ENCODE results near the gene UBE2L6.

DNA sequence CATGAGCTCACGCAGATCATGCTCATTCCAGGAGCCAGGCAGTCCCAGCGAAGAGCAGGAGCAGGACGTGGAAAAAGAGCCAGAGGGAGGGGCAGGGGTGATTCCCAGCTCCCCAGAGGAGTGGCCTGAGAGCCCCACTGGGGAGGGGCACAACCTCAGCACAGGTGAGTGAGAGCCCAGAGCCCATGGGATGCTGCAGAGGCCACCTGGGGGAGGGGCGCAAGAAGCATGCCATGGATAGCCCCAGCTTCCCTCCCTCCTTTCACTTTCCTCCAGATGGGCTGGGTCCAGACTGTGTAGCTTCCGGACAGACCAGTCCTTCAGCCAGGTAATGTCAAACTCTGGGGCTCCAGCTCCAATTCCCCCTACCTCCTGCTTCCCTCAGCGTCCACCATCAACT lies 23.9 kb downstream of the UBE2L6 start:
- no peak for TF ChIP-seq SMC3 (conservative IDR thresholded peaks at IDR 0.05; ENCODE audit: poor library complexity)
- TF ChIP-seq, protein P1, sequence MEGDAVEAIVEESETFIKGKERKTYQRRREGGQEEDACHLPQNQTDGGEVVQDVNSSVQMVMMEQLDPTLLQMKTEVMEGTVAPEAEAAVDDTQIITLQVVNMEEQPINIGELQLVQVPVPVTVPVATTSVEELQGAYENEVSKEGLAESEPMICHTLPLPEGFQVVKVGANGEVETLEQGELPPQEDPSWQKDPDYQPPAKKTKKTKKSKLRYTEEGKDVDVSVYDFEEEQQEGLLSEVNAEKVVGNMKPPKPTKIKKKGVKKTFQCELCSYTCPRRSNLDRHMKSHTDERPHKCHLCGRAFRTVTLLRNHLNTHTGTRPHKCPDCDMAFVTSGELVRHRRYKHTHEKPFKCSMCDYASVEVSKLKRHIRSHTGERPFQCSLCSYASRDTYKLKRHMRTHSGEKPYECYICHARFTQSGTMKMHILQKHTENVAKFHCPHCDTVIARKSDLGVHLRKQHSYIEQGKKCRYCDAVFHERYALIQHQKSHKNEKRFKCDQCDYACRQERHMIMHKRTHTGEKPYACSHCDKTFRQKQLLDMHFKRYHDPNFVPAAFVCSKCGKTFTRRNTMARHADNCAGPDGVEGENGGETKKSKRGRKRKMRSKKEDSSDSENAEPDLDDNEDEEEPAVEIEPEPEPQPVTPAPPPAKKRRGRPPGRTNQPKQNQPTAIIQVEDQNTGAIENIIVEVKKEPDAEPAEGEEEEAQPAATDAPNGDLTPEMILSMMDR (IDR thresholded peaks at IDR 0.05; ENCODE audit: poor library complexity, severe bottlenecking): no peak

Measured in neural cell (in vitro differentiated cells).